Keratinocyte (primary cell): Measurements from ENCODE around the gene QSOX2.

ENCODE experiments used
- EZH2 ChIP-seq: IDR thresholded peaks from one replicate; pipeline ENCODE4 v1.6.1; 2012; ENCODE audit warnings: inconsistent platforms, mild to moderate bottlenecking, low read length, moderate library complexity
- TF ChIP-seq, protein P1 (sequence below), 3 experiments: IDR thresholded peaks in 1 of 3; conservative IDR thresholded peaks in 1 of 3; optimal IDR thresholded peaks in 1 of 3; 2 replicates in 2 of 3; 3 replicates in 1 of 3; pipeline versions ENCODE3 to v1.5.1; 2011; ENCODE audit warnings: low read length in 3 of 3, mild to moderate bottlenecking in 3 of 3, moderate library complexity in 2 of 3, control low read depth in 1 of 3, inconsistent platforms in 1 of 3; ENCODE audit not compliant: insufficient read depth in 2 of 3; ENCODE audit errors: extremely low read depth in 1 of 3

GRCh38 chr9:136201609-136202453 lies 43.8 kb downstream of the QSOX2 start:
- TF ChIP-seq, protein P1, sequence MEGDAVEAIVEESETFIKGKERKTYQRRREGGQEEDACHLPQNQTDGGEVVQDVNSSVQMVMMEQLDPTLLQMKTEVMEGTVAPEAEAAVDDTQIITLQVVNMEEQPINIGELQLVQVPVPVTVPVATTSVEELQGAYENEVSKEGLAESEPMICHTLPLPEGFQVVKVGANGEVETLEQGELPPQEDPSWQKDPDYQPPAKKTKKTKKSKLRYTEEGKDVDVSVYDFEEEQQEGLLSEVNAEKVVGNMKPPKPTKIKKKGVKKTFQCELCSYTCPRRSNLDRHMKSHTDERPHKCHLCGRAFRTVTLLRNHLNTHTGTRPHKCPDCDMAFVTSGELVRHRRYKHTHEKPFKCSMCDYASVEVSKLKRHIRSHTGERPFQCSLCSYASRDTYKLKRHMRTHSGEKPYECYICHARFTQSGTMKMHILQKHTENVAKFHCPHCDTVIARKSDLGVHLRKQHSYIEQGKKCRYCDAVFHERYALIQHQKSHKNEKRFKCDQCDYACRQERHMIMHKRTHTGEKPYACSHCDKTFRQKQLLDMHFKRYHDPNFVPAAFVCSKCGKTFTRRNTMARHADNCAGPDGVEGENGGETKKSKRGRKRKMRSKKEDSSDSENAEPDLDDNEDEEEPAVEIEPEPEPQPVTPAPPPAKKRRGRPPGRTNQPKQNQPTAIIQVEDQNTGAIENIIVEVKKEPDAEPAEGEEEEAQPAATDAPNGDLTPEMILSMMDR (optimal IDR thresholded peaks at IDR 0.05 in 1 of 3, IDR thresholded peaks at IDR 0.05 in 1 of 3, conservative IDR thresholded peaks at IDR 0.05 in 1 of 3; ENCODE audit: extremely low read depth in 1 of 3, insufficient read depth in 2 of 3, low read length in 3 of 3), result no peak
- no peak for TF ChIP-seq EZH2
